ENCODE results near the gene FAM120B. TPM values are rescaled to one million over a fixed set of nuclear protein-coding genes. Genes with fewer than 3 reads are reported as not detected.
A peak's percentile ranks its signal among the peaks of the same experiment; 100 is the strongest.

The FAM120B gene
- total and polyA plus RNA-seq, 2 experiments from 2014 or later = 7.2 to 16.7 TPM

DNA sequence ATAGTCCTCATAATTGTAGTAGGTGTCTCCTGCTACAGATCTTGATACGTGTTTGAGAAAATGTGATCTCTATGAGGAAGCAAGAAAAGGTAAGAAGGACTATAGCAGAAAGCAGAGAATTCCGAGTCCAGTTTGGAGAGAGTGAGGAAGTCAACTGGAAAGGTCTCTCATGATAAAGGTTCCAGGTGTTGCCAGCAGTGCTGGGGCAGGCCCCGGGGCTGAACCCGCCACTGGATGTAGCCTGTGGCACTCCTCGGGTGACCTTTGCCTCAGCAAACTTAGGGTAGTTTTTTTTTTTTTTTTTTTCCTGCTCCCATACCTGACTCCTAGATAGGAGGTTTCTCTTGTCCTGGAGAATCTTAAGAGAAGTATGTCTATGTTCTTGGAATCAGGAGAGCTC is 62.8 kb downstream of the FAM120B start:
- no peak overlapping the region for H3K4me3 Mint-ChIP-seq
- Histone ChIP-seq H3K27ac (ENCODE audit: low read depth) (no peak overlapping the region), H3F3A (replicated peaks; ENCODE audit: low read depth) (no peaks in the 10 kb centered on the region), H2AFZ (no peak overlapping the region), H3K27me3 (ENCODE audit: insufficient read depth) (no peaks in the 10 kb centered on the region), H3K9me2 (ENCODE audit: insufficient read depth) (no peaks in the 10 kb centered on the region), H3K4me1 (ENCODE audit: insufficient read depth) (peaks cover 4% of the 10 kb centered on the region; the same call in 1 of the 2 replicates), H3K79me2 (replicated peaks; ENCODE audit: insufficient read depth) (no peaks in the 10 kb centered on the region), H4K20me1 (replicated peaks; ENCODE audit: insufficient read depth) (no peaks in the 10 kb centered on the region), H3K4me3 (no peak overlapping the region), H3K4me2 (no peak overlapping the region), H3K36me3 (ENCODE audit: insufficient read depth) (no peaks in the 10 kb centered on the region)
- no peaks in the 10 kb centered on the region for H3K9me3 Mint-ChIP-seq
- ATAC-seq = no peak
- TF ChIP-seq EZH2phosphoT487 (IDR thresholded peaks at IDR 0.05; ENCODE audit: unreplicated experiment) (no peak), ZNF114 (CRISPR knock-in tag; IDR thresholded peaks at IDR 0.05) (no peak), CREB1 (CRISPR knock-in tag; IDR thresholded peaks at IDR 0.05; ENCODE audit: low read depth) (no peak), EZH2 (IDR thresholded peaks at IDR 0.05; ENCODE audit: low read depth, unreplicated experiment) (no peak), NANOG (IDR thresholded peaks at IDR 0.05; ENCODE audit: borderline replicate concordance) (no peak), ZNF331 (CRISPR knock-in tag; IDR thresholded peaks at IDR 0.05; ENCODE audit: low read depth) (no peak), JUNB (IDR thresholded peaks at IDR 0.05; ENCODE audit: unreplicated experiment) (no peak), STAT1 (IDR thresholded peaks at IDR 0.05; ENCODE audit: unreplicated experiment) (no peak), POLR2AphosphoS5 (IDR thresholded peaks at IDR 0.05; ENCODE audit: low read depth) (no peak)
- TF ChIP-seq, protein P1, sequence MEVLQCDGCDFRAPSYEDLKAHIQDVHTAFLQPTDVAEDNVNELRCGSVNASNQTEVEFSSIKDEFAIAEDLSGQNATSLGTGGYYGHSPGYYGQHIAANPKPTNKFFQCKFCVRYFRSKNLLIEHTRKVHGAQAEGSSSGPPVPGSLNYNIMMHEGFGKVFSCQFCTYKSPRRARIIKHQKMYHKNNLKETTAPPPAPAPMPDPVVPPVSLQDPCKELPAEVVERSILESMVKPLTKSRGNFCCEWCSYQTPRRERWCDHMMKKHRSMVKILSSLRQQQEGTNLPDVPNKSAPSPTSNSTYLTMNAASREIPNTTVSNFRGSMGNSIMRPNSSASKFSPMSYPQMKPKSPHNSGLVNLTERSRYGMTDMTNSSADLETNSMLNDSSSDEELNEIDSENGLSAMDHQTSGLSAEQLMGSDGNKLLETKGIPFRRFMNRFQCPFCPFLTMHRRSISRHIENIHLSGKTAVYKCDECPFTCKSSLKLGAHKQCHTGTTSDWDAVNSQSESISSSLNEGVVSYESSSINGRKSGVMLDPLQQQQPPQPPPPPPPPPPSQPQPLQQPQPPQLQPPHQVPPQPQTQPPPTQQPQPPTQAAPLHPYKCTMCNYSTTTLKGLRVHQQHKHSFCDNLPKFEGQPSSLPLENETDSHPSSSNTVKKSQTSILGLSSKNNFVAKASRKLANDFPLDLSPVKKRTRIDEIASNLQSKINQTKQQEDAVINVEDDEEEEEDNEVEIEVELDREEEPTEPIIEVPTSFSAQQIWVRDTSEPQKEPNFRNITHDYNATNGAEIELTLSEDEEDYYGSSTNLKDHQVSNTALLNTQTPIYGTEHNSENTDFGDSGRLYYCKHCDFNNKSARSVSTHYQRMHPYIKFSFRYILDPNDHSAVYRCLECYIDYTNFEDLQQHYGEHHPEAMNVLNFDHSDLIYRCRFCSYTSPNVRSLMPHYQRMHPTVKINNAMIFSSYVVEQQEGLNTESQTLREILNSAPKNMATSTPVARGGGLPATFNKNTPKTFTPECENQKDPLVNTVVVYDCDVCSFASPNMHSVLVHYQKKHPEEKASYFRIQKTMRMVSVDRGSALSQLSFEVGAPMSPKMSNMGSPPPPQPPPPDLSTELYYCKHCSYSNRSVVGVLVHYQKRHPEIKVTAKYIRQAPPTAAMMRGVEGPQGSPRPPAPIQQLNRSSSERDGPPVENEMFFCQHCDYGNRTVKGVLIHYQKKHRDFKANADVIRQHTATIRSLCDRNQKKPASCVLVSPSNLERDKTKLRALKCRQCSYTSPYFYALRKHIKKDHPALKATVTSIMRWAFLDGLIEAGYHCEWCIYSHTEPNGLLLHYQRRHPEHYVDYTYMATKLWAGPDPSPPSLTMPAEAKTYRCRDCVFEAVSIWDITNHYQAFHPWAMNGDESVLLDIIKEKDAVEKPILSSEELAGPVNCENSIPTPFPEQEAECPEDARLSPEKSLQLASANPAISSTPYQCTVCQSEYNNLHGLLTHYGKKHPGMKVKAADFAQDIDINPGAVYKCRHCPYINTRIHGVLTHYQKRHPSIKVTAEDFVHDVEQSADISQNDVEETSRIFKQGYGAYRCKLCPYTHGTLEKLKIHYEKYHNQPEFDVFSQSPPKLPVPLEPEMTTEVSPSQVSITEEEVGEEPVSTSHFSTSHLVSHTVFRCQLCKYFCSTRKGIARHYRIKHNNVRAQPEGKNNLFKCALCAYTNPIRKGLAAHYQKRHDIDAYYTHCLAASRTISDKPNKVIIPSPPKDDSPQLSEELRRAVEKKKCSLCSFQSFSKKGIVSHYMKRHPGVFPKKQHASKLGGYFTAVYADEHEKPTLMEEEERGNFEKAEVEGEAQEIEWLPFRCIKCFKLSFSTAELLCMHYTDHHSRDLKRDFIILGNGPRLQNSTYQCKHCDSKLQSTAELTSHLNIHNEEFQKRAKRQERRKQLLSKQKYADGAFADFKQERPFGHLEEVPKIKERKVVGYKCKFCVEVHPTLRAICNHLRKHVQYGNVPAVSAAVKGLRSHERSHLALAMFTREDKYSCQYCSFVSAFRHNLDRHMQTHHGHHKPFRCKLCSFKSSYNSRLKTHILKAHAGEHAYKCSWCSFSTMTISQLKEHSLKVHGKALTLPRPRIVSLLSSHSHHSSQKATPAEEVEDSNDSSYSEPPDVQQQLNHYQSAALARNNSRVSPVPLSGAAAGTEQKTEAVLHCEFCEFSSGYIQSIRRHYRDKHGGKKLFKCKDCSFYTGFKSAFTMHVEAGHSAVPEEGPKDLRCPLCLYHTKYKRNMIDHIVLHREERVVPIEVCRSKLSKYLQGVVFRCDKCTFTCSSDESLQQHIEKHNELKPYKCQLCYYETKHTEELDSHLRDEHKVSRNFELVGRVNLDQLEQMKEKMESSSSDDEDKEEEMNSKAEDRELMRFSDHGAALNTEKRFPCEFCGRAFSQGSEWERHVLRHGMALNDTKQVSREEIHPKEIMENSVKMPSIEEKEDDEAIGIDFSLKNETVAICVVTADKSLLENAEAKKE (CRISPR knock-in tag; IDR thresholded peaks at IDR 0.05) = no peak
- TF ChIP-seq, protein P2, sequence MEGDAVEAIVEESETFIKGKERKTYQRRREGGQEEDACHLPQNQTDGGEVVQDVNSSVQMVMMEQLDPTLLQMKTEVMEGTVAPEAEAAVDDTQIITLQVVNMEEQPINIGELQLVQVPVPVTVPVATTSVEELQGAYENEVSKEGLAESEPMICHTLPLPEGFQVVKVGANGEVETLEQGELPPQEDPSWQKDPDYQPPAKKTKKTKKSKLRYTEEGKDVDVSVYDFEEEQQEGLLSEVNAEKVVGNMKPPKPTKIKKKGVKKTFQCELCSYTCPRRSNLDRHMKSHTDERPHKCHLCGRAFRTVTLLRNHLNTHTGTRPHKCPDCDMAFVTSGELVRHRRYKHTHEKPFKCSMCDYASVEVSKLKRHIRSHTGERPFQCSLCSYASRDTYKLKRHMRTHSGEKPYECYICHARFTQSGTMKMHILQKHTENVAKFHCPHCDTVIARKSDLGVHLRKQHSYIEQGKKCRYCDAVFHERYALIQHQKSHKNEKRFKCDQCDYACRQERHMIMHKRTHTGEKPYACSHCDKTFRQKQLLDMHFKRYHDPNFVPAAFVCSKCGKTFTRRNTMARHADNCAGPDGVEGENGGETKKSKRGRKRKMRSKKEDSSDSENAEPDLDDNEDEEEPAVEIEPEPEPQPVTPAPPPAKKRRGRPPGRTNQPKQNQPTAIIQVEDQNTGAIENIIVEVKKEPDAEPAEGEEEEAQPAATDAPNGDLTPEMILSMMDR (conservative IDR thresholded peaks at IDR 0.05; ENCODE audit: low read depth in 2 of 2) = no peak
- TF ChIP-seq, protein P3, sequence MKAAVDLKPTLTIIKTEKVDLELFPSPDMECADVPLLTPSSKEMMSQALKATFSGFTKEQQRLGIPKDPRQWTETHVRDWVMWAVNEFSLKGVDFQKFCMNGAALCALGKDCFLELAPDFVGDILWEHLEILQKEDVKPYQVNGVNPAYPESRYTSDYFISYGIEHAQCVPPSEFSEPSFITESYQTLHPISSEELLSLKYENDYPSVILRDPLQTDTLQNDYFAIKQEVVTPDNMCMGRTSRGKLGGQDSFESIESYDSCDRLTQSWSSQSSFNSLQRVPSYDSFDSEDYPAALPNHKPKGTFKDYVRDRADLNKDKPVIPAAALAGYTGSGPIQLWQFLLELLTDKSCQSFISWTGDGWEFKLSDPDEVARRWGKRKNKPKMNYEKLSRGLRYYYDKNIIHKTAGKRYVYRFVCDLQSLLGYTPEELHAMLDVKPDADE (IDR thresholded peaks at IDR 0.05) = no peak
- TF ChIP-seq, protein P4, sequence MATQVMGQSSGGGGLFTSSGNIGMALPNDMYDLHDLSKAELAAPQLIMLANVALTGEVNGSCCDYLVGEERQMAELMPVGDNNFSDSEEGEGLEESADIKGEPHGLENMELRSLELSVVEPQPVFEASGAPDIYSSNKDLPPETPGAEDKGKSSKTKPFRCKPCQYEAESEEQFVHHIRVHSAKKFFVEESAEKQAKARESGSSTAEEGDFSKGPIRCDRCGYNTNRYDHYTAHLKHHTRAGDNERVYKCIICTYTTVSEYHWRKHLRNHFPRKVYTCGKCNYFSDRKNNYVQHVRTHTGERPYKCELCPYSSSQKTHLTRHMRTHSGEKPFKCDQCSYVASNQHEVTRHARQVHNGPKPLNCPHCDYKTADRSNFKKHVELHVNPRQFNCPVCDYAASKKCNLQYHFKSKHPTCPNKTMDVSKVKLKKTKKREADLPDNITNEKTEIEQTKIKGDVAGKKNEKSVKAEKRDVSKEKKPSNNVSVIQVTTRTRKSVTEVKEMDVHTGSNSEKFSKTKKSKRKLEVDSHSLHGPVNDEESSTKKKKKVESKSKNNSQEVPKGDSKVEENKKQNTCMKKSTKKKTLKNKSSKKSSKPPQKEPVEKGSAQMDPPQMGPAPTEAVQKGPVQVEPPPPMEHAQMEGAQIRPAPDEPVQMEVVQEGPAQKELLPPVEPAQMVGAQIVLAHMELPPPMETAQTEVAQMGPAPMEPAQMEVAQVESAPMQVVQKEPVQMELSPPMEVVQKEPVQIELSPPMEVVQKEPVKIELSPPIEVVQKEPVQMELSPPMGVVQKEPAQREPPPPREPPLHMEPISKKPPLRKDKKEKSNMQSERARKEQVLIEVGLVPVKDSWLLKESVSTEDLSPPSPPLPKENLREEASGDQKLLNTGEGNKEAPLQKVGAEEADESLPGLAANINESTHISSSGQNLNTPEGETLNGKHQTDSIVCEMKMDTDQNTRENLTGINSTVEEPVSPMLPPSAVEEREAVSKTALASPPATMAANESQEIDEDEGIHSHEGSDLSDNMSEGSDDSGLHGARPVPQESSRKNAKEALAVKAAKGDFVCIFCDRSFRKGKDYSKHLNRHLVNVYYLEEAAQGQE (IDR thresholded peaks at IDR 0.05; ENCODE audit: unreplicated experiment) = no peak
- H3K36me3 Mint-ChIP-seq (ENCODE audit: low read depth) = no peaks in the 10 kb centered on the region
- H3K27me3 Mint-ChIP-seq (ENCODE audit: insufficient read depth, low read depth, poor library complexity) = peaks cover 2% of the 10 kb centered on the region
- H3K27ac Mint-ChIP-seq = peak overlapping the region; percentile 2; the same call in 1 of the 2 replicates
- DNase-seq (ENCODE audit: low spot score) = no peak
- peaks cover 28% of the 10 kb centered on the region for H3K4me1 Mint-ChIP-seq

Measured in GM23338 (cell line).